ENCODE measurements around the gene RGS2. TPM values are rescaled to one million over a fixed set of nuclear protein-coding genes. Genes with fewer than 3 reads are reported as not detected.

RGS2 gene
- polyA plus RNA-seq, 1 donor from 2014 or later: 189 TPM

DNA sequence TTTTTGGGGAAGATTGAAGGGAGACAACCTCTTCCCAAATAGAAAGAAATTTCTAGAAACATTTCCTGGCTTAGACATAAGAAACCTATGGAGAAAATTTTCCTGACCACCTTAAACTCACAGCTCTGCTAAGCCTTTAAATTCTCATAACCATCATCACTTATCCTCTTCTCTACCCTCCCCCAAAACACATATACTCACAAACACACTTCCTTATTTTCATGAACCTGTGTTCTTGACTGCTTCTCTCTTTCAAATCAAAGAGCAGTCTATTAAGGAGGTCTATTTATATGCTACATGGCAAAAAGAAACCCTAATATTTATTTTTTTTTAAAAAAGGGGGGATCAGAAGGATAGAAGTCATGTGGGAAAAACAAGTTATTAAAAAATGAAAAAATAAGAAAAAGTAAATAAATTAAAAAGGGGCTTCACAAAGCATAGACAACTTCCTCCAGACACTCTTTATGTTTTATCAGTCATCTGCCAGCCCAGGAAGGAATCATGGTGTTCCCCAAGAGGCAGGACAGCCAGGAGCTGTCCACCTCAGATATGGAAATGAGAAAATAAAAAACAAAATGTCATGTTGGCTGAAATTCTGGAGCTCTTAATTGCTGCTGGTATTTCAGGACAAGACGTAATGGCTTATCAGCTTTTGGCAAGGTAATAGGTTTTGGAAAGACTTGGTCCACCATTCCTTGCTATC, 12.8 kb upstream of the RGS2 start:
- no peaks in the 10 kb centered on the region for H3K9me3 ChIP-seq (ENCODE audit: low read length)
- no peaks in the 10 kb centered on the region for H3F3A ChIP-seq (ENCODE audit: insufficient read depth, low read length, poor library complexity, severe bottlenecking)
- H3K79me2 ChIP-seq (replicated peaks; ENCODE audit: insufficient read depth, low read length): no peaks in the 10 kb centered on the region
- no peak overlapping the region for H2AFZ ChIP-seq (ENCODE audit: low read depth, low read length)
- H4K20me1 ChIP-seq (ENCODE audit: insufficient read depth): no peaks in the 10 kb centered on the region
- no peak overlapping the region for H3K4me3 ChIP-seq (ENCODE audit: low read length)
- H3K27ac ChIP-seq (ENCODE audit: low read length): no peak overlapping the region
- no peaks in the 10 kb centered on the region for H3K9me2 ChIP-seq (ENCODE audit: insufficient read depth, low read length)
- H3K27me3 ChIP-seq (ENCODE audit: insufficient read depth, low read depth, low read length): no peaks in the 10 kb centered on the region
- no peak overlapping the region for H3K9ac ChIP-seq (ENCODE audit: low read length)
- TF ChIP-seq, protein P1, sequence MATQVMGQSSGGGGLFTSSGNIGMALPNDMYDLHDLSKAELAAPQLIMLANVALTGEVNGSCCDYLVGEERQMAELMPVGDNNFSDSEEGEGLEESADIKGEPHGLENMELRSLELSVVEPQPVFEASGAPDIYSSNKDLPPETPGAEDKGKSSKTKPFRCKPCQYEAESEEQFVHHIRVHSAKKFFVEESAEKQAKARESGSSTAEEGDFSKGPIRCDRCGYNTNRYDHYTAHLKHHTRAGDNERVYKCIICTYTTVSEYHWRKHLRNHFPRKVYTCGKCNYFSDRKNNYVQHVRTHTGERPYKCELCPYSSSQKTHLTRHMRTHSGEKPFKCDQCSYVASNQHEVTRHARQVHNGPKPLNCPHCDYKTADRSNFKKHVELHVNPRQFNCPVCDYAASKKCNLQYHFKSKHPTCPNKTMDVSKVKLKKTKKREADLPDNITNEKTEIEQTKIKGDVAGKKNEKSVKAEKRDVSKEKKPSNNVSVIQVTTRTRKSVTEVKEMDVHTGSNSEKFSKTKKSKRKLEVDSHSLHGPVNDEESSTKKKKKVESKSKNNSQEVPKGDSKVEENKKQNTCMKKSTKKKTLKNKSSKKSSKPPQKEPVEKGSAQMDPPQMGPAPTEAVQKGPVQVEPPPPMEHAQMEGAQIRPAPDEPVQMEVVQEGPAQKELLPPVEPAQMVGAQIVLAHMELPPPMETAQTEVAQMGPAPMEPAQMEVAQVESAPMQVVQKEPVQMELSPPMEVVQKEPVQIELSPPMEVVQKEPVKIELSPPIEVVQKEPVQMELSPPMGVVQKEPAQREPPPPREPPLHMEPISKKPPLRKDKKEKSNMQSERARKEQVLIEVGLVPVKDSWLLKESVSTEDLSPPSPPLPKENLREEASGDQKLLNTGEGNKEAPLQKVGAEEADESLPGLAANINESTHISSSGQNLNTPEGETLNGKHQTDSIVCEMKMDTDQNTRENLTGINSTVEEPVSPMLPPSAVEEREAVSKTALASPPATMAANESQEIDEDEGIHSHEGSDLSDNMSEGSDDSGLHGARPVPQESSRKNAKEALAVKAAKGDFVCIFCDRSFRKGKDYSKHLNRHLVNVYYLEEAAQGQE (IDR thresholded peaks at IDR 0.05; ENCODE audit: borderline replicate concordance): no peak
- TF ChIP-seq EZH2 (IDR thresholded peaks at IDR 0.05; ENCODE audit: borderline replicate concordance, insufficient read depth, low read length, poor library complexity, severe bottlenecking) (no peak), TAF1 (IDR thresholded peaks at IDR 0.05; ENCODE audit: low read depth) (no peak), RAD21 (conservative IDR thresholded peaks at IDR 0.05) (no peak), MXI1 (conservative IDR thresholded peaks at IDR 0.05; ENCODE audit: poor library complexity, severe bottlenecking) (no peak), EP300 (conservative IDR thresholded peaks at IDR 0.05; ENCODE audit: poor library complexity, severe bottlenecking) (no peak), SMC3 (conservative IDR thresholded peaks at IDR 0.05; ENCODE audit: poor library complexity) (no peak), POLR2AphosphoS5 (IDR thresholded peaks at IDR 0.05) (no peak)
- TF ChIP-seq, protein P2, sequence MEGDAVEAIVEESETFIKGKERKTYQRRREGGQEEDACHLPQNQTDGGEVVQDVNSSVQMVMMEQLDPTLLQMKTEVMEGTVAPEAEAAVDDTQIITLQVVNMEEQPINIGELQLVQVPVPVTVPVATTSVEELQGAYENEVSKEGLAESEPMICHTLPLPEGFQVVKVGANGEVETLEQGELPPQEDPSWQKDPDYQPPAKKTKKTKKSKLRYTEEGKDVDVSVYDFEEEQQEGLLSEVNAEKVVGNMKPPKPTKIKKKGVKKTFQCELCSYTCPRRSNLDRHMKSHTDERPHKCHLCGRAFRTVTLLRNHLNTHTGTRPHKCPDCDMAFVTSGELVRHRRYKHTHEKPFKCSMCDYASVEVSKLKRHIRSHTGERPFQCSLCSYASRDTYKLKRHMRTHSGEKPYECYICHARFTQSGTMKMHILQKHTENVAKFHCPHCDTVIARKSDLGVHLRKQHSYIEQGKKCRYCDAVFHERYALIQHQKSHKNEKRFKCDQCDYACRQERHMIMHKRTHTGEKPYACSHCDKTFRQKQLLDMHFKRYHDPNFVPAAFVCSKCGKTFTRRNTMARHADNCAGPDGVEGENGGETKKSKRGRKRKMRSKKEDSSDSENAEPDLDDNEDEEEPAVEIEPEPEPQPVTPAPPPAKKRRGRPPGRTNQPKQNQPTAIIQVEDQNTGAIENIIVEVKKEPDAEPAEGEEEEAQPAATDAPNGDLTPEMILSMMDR (IDR thresholded peaks at IDR 0.05; ENCODE audit: poor library complexity, severe bottlenecking): no peak
- no peaks in the 10 kb centered on the region for H3K36me3 ChIP-seq (ENCODE audit: insufficient read depth, low read length)
- no peak overlapping the region for H3K4me2 ChIP-seq (ENCODE audit: low read length)

DNA sequence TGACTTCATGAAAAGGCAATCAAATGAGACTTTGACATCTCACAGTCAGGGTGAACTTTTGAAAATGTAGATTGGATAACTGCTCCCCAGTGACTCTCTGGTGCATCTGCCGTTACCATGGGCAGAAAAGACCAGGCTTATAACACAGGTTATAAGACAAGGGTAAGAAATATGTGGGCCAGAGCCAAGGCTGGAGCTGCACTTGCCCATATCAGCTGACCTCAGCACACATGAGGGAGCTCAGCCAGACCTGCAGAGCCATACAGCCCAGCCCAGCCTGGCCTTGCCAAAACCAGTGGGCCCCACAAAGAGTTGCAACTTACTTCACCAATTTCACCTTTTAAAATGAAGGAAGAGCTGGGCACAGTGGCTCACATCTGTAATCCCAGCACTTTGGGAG, 11.7 kb upstream of the RGS2 start:
- no peaks in the 10 kb centered on the region for H3K79me2 ChIP-seq (replicated peaks; ENCODE audit: insufficient read depth, low read length)
- H3K9me3 ChIP-seq (ENCODE audit: low read length): no peaks in the 10 kb centered on the region
- H3F3A ChIP-seq (ENCODE audit: insufficient read depth, low read length, poor library complexity, severe bottlenecking): no peaks in the 10 kb centered on the region
- no peak for TF ChIP-seq EP300 (conservative IDR thresholded peaks at IDR 0.05; ENCODE audit: poor library complexity, severe bottlenecking)
- no peak for TF ChIP-seq EZH2 (IDR thresholded peaks at IDR 0.05; ENCODE audit: borderline replicate concordance, insufficient read depth, low read length, poor library complexity, severe bottlenecking)
- TF ChIP-seq RAD21 (conservative IDR thresholded peaks at IDR 0.05): no peak
- no peak for TF ChIP-seq TAF1 (IDR thresholded peaks at IDR 0.05; ENCODE audit: low read depth)
- TF ChIP-seq POLR2AphosphoS5 (IDR thresholded peaks at IDR 0.05): no peak
- TF ChIP-seq, protein P2 (IDR thresholded peaks at IDR 0.05; ENCODE audit: poor library complexity, severe bottlenecking): no peak
- H3K36me3 ChIP-seq (ENCODE audit: insufficient read depth, low read length): no peaks in the 10 kb centered on the region
- no peak overlapping the region for H3K9ac ChIP-seq (ENCODE audit: low read length)
- H3K4me3 ChIP-seq (ENCODE audit: low read length): no peak overlapping the region
- H2AFZ ChIP-seq (ENCODE audit: low read depth, low read length): no peak overlapping the region
- H3K9me2 ChIP-seq (ENCODE audit: insufficient read depth, low read length): no peaks in the 10 kb centered on the region
- H3K27ac ChIP-seq (ENCODE audit: low read length): no peak overlapping the region
- no peaks in the 10 kb centered on the region for H4K20me1 ChIP-seq (ENCODE audit: insufficient read depth)
- no peaks in the 10 kb centered on the region for H3K27me3 ChIP-seq (ENCODE audit: insufficient read depth, low read depth, low read length)
- H3K4me2 ChIP-seq (ENCODE audit: low read length): no peak overlapping the region

Data from neural cell (in vitro differentiated cells).